Limb (tissue), 2 donors: ENCODE results near the gene VSIG8.

Experiments used
- DNase-seq, 2 donors: peaks; one replicate each; pipeline ENCODE4 v3.0.0-alpha.2; 2016; ENCODE audit errors: extremely low spot score in 2 of 2

VSIG8 gene

GRCh38 chr1:159883134-159883533 lies 20.7 kb upstream of the VSIG8 start:
- no peak for DNase-seq

GRCh38 chr1:159882527-159882862 lies 20.0 kb upstream of the VSIG8 start:
- no peak for DNase-seq

- peak; percentile 7 to 64 for DNase-seq
Observed at GRCh38 chr1:159881622-159882526, 19.4 kb upstream of the VSIG8 start.

- no peak for DNase-seq
Observed at GRCh38 chr1:159880430-159880829, 18.0 kb upstream of the VSIG8 start.

GRCh38 chr1:159879977-159880376 lies 17.5 kb upstream of the VSIG8 start:
- no peak for DNase-seq

GRCh38 chr1:159879136-159879535 lies 16.7 kb upstream of the VSIG8 start:
- no peak for DNase-seq

- DNase-seq: no peak
Observed at GRCh38 chr1:159877695-159878444, 15.4 kb upstream of the VSIG8 start.

- no peak for DNase-seq
Observed at GRCh38 chr1:159873530-159874143, 11.2 kb upstream of the VSIG8 start.

GRCh38 chr1:159872891-159873290 lies 10.4 kb upstream of the VSIG8 start:
- no peak for DNase-seq

- DNase-seq: no peak
Observed at GRCh38 chr1:159870704-159871103, 8.2 kb upstream of the VSIG8 start.

- no peak for DNase-seq
Observed at GRCh38 chr1:159869607-159870006, 7.2 kb upstream of the VSIG8 start.

GRCh38 chr1:159869173-159869572 lies 6.7 kb upstream of the VSIG8 start:
- DNase-seq: no peak

GRCh38 chr1:159868766-159869165 lies 6.3 kb upstream of the VSIG8 start:
- DNase-seq: no peak

GRCh38 chr1:159867664-159868026 lies 5.2 kb upstream of the VSIG8 start:
- peak in 1 of 2 donors; percentile 32 for DNase-seq

GRCh38 chr1:159866905-159867663 lies 4.6 kb upstream of the VSIG8 start:
- DNase-seq: no peak

GRCh38 chr1:159866066-159866465 lies 3.6 kb upstream of the VSIG8 start:
- no peak for DNase-seq

- DNase-seq: no peak
Observed at GRCh38 chr1:159864262-159864661, 1.8 kb upstream of the VSIG8 start.

- DNase-seq: no peak
Observed at GRCh38 chr1:159862031-159862430, 426 bp downstream of the VSIG8 start.

- no peak for DNase-seq
Observed at GRCh38 chr1:159861218-159861617, 1.2 kb downstream of the VSIG8 start.

- no peak for DNase-seq
Observed at GRCh38 chr1:159860456-159860855, 2.0 kb downstream of the VSIG8 start.

- no peak for DNase-seq
Observed at GRCh38 chr1:159859767-159860322, 2.6 kb downstream of the VSIG8 start.
